HepG2 (cell line): ENCODE data around the gene H2AZ1. TPM values are rescaled to one million over a fixed set of nuclear protein-coding genes. Genes with fewer than 3 reads are reported as not detected.

ENCODE experiments used
- ARHGAP35 ChIP-seq: sonication (generic); formaldehyde crosslinking; IDR thresholded peaks from 2 replicates; pipeline ENCODE4 v1.9.0; 2022; ENCODE audit warnings: mild to moderate bottlenecking, inconsistent platforms, moderate library complexity, missing genetic modification reagents, borderline replicate concordance
- ATF5 ChIP-seq: sonication (generic); formaldehyde crosslinking; IDR thresholded peaks from 2 replicates; pipeline ENCODE4 v1.4.0; 2020; ENCODE audit warnings: mild to moderate bottlenecking, low read depth, missing genetic modification reagents
- ATF7-NPFF ChIP-seq: sonication (generic); formaldehyde crosslinking; IDR thresholded peaks from 2 replicates; pipeline ENCODE4 v1.8.1; 2023; ENCODE audit warnings: mild to moderate bottlenecking, low read depth, missing genetic modification reagents, moderate library complexity
- FOXO1 ChIP-seq: sonication (generic); formaldehyde crosslinking; IDR thresholded peaks from 2 replicates; pipeline ENCODE4 v1.4.0; 2020; ENCODE audit warnings: missing genetic modification reagents
- GABPB1 ChIP-seq: IDR thresholded peaks from 2 replicates; pipeline ENCODE4 v1.6.1; 2016; ENCODE audit warnings: mild to moderate bottlenecking, missing genetic modification reagents, moderate library complexity, missing compliant biosample characterization
- GPBP1L1 ChIP-seq: sonication (generic); formaldehyde crosslinking; IDR thresholded peaks from 2 replicates; pipeline ENCODE4 v1.5.0; 2020; ENCODE audit warnings: mild to moderate bottlenecking, missing genetic modification reagents
- HIVEP1 ChIP-seq: sonication (generic); formaldehyde crosslinking; IDR thresholded peaks from 2 replicates; pipeline ENCODE4 v1.4.0; 2020; ENCODE audit warnings: mild to moderate bottlenecking, missing genetic modification reagents
- HNF4G ChIP-seq, 2 experiments: sonication (generic) in 1 of 2; formaldehyde crosslinking in 1 of 2; IDR thresholded peaks; 2 replicates each; pipeline versions ENCODE4 v1.4.0 to v1.6.1; 2011 to 2020; ENCODE audit warnings: borderline replicate concordance in 2 of 2, low read depth in 2 of 2, mild to moderate bottlenecking in 2 of 2, low read length in 1 of 2, missing genetic modification reagents in 1 of 2, moderate library complexity in 1 of 2
- HNRNPK ChIP-seq: fragments of 200-400 bp; formaldehyde crosslinking; IDR thresholded peaks from 2 replicates; pipeline ENCODE4 v1.6.1; 2018; ENCODE audit warnings: low read length, low read depth, moderate library complexity, mild to moderate bottlenecking; ENCODE audit not compliant: poor library complexity, severe bottlenecking
- HNRNPL ChIP-seq: fragments of 200-400 bp; formaldehyde crosslinking; IDR thresholded peaks from 2 replicates; pipeline ENCODE4 v1.6.1; 2017; ENCODE audit warnings: mild to moderate bottlenecking, low read depth, low read length
- IKZF1 ChIP-seq: fragments of 450-650 bp; IDR thresholded peaks from 2 replicates; pipeline ENCODE4 v1.7.1; 2016
- KLF16 ChIP-seq, 2 experiments: sonication (generic) in 1 of 2; formaldehyde crosslinking in 1 of 2; IDR thresholded peaks; 2 replicates each; pipeline versions ENCODE4 v1.6.1 to v1.8.0; 2016 to 2023; ENCODE audit warnings: missing genetic modification reagents in 2 of 2, missing compliant biosample characterization in 1 of 2
- NAIF1 ChIP-seq: sonication (generic); formaldehyde crosslinking; IDR thresholded peaks from 2 replicates; pipeline ENCODE4 v1.5.0; 2020; ENCODE audit warnings: mild to moderate bottlenecking, missing genetic modification reagents, borderline replicate concordance
- ONECUT2 ChIP-seq: sonication (generic); formaldehyde crosslinking; IDR thresholded peaks from 2 replicates; pipeline ENCODE4 v1.4.0; 2020; ENCODE audit warnings: missing genetic modification reagents
- PATZ1 ChIP-seq: sonication (generic); formaldehyde crosslinking; IDR thresholded peaks from 2 replicates; pipeline ENCODE4 v1.4.0; 2020; ENCODE audit warnings: missing genetic modification reagents
- POGK ChIP-seq: sonication (generic); formaldehyde crosslinking; conservative IDR thresholded peaks from 2 replicates; pipeline ENCODE4 v1.8.0; 2022; ENCODE audit warnings: mild to moderate bottlenecking, moderate library complexity, missing genetic modification reagents
- PPARG ChIP-seq: conservative IDR thresholded peaks from 2 replicates; pipeline ENCODE4 v1.6.1; 2016; ENCODE audit warnings: missing biosample characterization, missing genetic modification reagents
- PTBP1 ChIP-seq: fragments of 200-400 bp; formaldehyde crosslinking; IDR thresholded peaks from 2 replicates; pipeline ENCODE4 v1.6.1; 2018; ENCODE audit warnings: low read length, low read depth; ENCODE audit not compliant: poor library complexity, severe bottlenecking
- TP53 ChIP-seq: sonication (generic); formaldehyde crosslinking; conservative IDR thresholded peaks from 2 replicates; pipeline ENCODE4 v1.4.0; 2020; ENCODE audit warnings: missing genetic modification reagents
- ZBTB1 ChIP-seq: sonication (generic); formaldehyde crosslinking; IDR thresholded peaks from 2 replicates; pipeline ENCODE4 v1.4.0; 2020; ENCODE audit warnings: missing genetic modification reagents, borderline replicate concordance
- ZNF343 ChIP-seq: sonication (generic); formaldehyde crosslinking; IDR thresholded peaks from 2 replicates; pipeline ENCODE4 v1.4.0; 2020; ENCODE audit warnings: mild to moderate bottlenecking, missing genetic modification reagents
- ZNF589 ChIP-seq: sonication (generic); formaldehyde crosslinking; conservative IDR thresholded peaks from 2 replicates; pipeline ENCODE4 v1.8.0; 2022; ENCODE audit warnings: mild to moderate bottlenecking, moderate library complexity, missing genetic modification reagents
- ZNF776 ChIP-seq: sonication (generic); formaldehyde crosslinking; IDR thresholded peaks from 2 replicates; pipeline ENCODE4 v1.4.0; 2020; ENCODE audit warnings: mild to moderate bottlenecking, missing genetic modification reagents
- polyA plus RNA-seq, 8 experiments: library from polyadenylated mRNA; depleted of rRNA in 3 of 8; stranded (reverse) in 7 of 8; unstranded in 1 of 8; fragments of >200 nt; fragmentation: Illumina TruSeq in 4 of 8; extraction: Trizol in 4 of 8; gene quantifications; 2 replicates each; pipeline versions ENCODE4 v1.2.1 to v1.2.3, GENCODE V29; 2011 to 2016; ENCODE audit warnings: low read depth in 4 of 8, missing spikeins in 1 of 8, mixed read lengths in 1 of 8; ENCODE audit not compliant: insufficient read depth in 1 of 8
- total RNA-seq, 5 experiments: library from RNA; depleted of rRNA; stranded (reverse); fragments of >200 nt; fragmentation: Illumina TruSeq; extraction: Trizol; gene quantifications; 2 replicates each; pipeline ENCODE4 v1.2.3, GENCODE V29; 2016; ENCODE audit warnings: low read depth in 1 of 5

The H2AZ1 gene
- total and polyA plus RNA-seq, 2 of the 13 experiments (the other 11 are each of a cell fraction or from before 2014, with no cell fraction given): 301 to 574 TPM

GRCh38 chr4:99949999-99950912, at the start of gene H2AZ1 (continued):
- TF ChIP-seq PTBP1 (no peak), GPBP1L1 (CRISPR knock-in tag) (no peak), FOXO1 (no peak), TP53 (CRISPR knock-in tag) (no peak), ATF7-NPFF (CRISPR knock-in tag) (peak; percentile 67), ATF5 (CRISPR knock-in tag) (no peak), PPARG (0 out of 2 replicates have a peak, but pooled peaks have one; percentile 19), ZNF343 (no peak), IKZF1 (no peak), HIVEP1 (CRISPR knock-in tag) (0 out of 2 replicates have a peak, but pooled peaks have one; percentile 4), HNRNPK (peak; percentile 13), KLF16 (CRISPR knock-in tag; IDR thresholded peaks at IDR 0.05) (peak in 1 of 2 experiments; percentile 63; a peak in 1 of 4 replicates), ZNF776 (CRISPR knock-in tag) (no peak), POGK (CRISPR knock-in tag) (no peak; the same call in 1 of the 2 replicates), NAIF1 (CRISPR knock-in tag) (peak; percentile 14; the same call in 1 of the 2 replicates), HNRNPL (no peak), PATZ1 (peak; percentile 63), ARHGAP35 (CRISPR knock-in tag) (no peak), GABPB1 (peak; percentile 71), ZBTB1 (CRISPR knock-in tag) (no peak), ONECUT2 (CRISPR knock-in tag) (no peak), ZNF589 (CRISPR knock-in tag) (no peak), HNF4G (IDR thresholded peaks at IDR 0.05; ENCODE audit: borderline replicate concordance, low read depth, low read length) (no peak), HNF4G (CRISPR knock-in tag; IDR thresholded peaks at IDR 0.05; ENCODE audit: borderline replicate concordance, low read depth) (no peak)
